Breast epithelium (tissue), 3 donors: Measurements from ENCODE around the gene PGA5.

Experiments used
- CTCF ChIP-seq, 3 donors: fragments of 450-650 bp; IDR thresholded peaks; one replicate each; pipeline ENCODE4 v1.5.1; 2016 to 2017; ENCODE audit warnings: antibody characterized with exemption in 3 of 3, mild to moderate bottlenecking in 3 of 3, moderate library complexity in 3 of 3
- POLR2A ChIP-seq: fragments of 450-650 bp; IDR thresholded peaks from one replicate; pipeline ENCODE4 v1.6.1; 2016; ENCODE audit warnings: antibody characterized with exemption, mild to moderate bottlenecking, moderate library complexity
- POLR2AphosphoS5 ChIP-seq, 3 donors: sonication (generic); formaldehyde crosslinking; IDR thresholded peaks; one replicate each; pipeline ENCODE4 v1.6.1; 2017; ENCODE audit warnings: antibody characterized with exemption in 3 of 3

GRCh38 chr11:61268588-61269250, 27.7 kb downstream of the PGA5 start:
- TF ChIP-seq POLR2AphosphoS5 (IDR thresholded peaks at IDR 0.05) (no peak), CTCF (IDR thresholded peaks at IDR 0.05) (no peak), POLR2A (no peak)
